HUES64 (cell line): Measurements from ENCODE around the gene WNT2. TPM values are rescaled to one million over a fixed set of nuclear protein-coding genes. Genes with fewer than 3 reads are reported as not detected.
A peak's percentile ranks its signal among the peaks of the same experiment; 100 is the strongest.

Source experiments
- H3K27ac ChIP-seq: 2 replicates; pipeline ENCODE4 v1.7.0; 2013; ENCODE audit warnings: low read depth, low read length, inconsistent platforms
- H3K27me3 ChIP-seq: 2 replicates; pipeline ENCODE4 v1.6.1; 2013; ENCODE audit warnings: mild to moderate bottlenecking, low read length; ENCODE audit not compliant: insufficient read depth
- H3K36me3 ChIP-seq: 2 replicates; pipeline ENCODE4 v1.6.1; 2013; ENCODE audit warnings: mild to moderate bottlenecking, low read length; ENCODE audit not compliant: insufficient read depth
- H3K4me1 ChIP-seq: 2 replicates; pipeline ENCODE4 v1.6.1; 2013; ENCODE audit warnings: mild to moderate bottlenecking, low read length, moderate library complexity; ENCODE audit not compliant: insufficient read depth
- H3K4me3 ChIP-seq: 2 replicates; pipeline ENCODE4 v1.5.1; 2013; ENCODE audit warnings: mild to moderate bottlenecking, low read length, moderate library complexity
- H3K9ac ChIP-seq: 2 replicates; pipeline ENCODE4 v1.6.1; 2013; ENCODE audit warnings: mild to moderate bottlenecking, low read depth, low read length
- H3K9me3 ChIP-seq: 2 replicates; pipeline ENCODE4 v1.6.1; 2013; ENCODE audit warnings: low read depth, low read length; ENCODE audit not compliant: insufficient read depth
- WGBS: fragments of 150-250, 120-280 bp; methylation state at CpG from one replicate; pipeline ENCODE4 v1.1.7; 2013; ENCODE audit warnings: missing lambda C conversion rate; 5-methylcytosine and 5-hydroxymethylcytosine counted together
- polyA plus RNA-seq, 2 experiments: library from polyadenylated mRNA; stranded (reverse); fragments of 50-300 nt; gene quantifications; one replicate each; pipeline ENCODE4 v1.2.3, GENCODE V29; 2013

The WNT2 gene
- not detected for polyA plus RNA-seq (2013, experiment 1 of 2)
- not detected for polyA plus RNA-seq (2013, experiment 2 of 2)

GRCh38 chr7:117322741-117323304, at the start of gene WNT2:
Gene WNT2 (minus strand): TSS chr7:117323058. CDS start chr7:117322989, 69 bp downstream.
- Histone ChIP-seq H3K27me3 (peaks cover 98% of the 10 kb centered on the region), H3K9ac (no peak within 1 kb of the TSS), H3K27ac (no peak within 1 kb of the TSS), H3K9me3 (no peaks in the 10 kb centered on the region; the same call in 1 of the 2 replicates), H3K36me3 (no peaks in the 10 kb centered on the region), H3K4me1 (peaks cover 4% of the 10 kb centered on the region; the same call in 1 of the 2 replicates), H3K4me3 (peak within 1 kb of the TSS; percentile 59)
- 1% methylated on average over 60 of the region's 60 CpGs for WGBS

GRCh38 chr7:117372073-117372472, 49.2 kb upstream of the WNT2 start:
- WGBS: 93% methylated on average over 1 of the region's 1 CpG
- Histone ChIP-seq H3K27ac (no peak overlapping the region), H3K27me3 (no peaks in the 10 kb centered on the region), H3K4me1 (no peaks in the 10 kb centered on the region), H3K4me3 (no peak overlapping the region), H3K9ac (no peak overlapping the region), H3K36me3 (no peaks in the 10 kb centered on the region), H3K9me3 (no peaks in the 10 kb centered on the region)

GRCh38 chr7:117364339-117365080, 41.7 kb upstream of the WNT2 start:
- no peak overlapping the region for H3K9ac ChIP-seq

GRCh38 chr7:117362294-117362888, 39.5 kb upstream of the WNT2 start:
- Histone ChIP-seq H3K9me3 (no peaks in the 10 kb centered on the region), H3K4me3 (no peak overlapping the region), H3K9ac (no peak overlapping the region)

More at GRCh38 chr7:117364339-117365080, 41.7 kb upstream of the WNT2 start:
- no peaks in the 10 kb centered on the region for H3K4me1 ChIP-seq
- no peaks in the 10 kb centered on the region for H3K27me3 ChIP-seq
- no peak overlapping the region for H3K4me3 ChIP-seq
- H3K27ac ChIP-seq: no peak overlapping the region
- H3K36me3 ChIP-seq: no peaks in the 10 kb centered on the region
- no peaks in the 10 kb centered on the region for H3K9me3 ChIP-seq

GRCh38 chr7:117350027-117350426, 27.2 kb upstream of the WNT2 start:
- Histone ChIP-seq H3K36me3 (no peaks in the 10 kb centered on the region), H3K4me3 (no peak overlapping the region), H3K9me3 (no peaks in the 10 kb centered on the region), H3K27me3 (no peaks in the 10 kb centered on the region), H3K9ac (no peak overlapping the region), H3K27ac (no peak overlapping the region), H3K4me1 (no peaks in the 10 kb centered on the region; the same call in 1 of the 2 replicates)
- WGBS: 82% methylated on average over 1 of the region's 1 CpG

More at GRCh38 chr7:117362294-117362888, 39.5 kb upstream of the WNT2 start:
- H3K27me3 ChIP-seq: no peaks in the 10 kb centered on the region
- no peak overlapping the region for H3K27ac ChIP-seq
- H3K36me3 ChIP-seq: no peaks in the 10 kb centered on the region
- H3K4me1 ChIP-seq: no peaks in the 10 kb centered on the region

GRCh38 chr7:117349570-117349969, 26.7 kb upstream of the WNT2 start:
- WGBS: 82% methylated on average over 1 of the region's 2 CpGs
- no peaks in the 10 kb centered on the region for H3K9me3 ChIP-seq
- no peaks in the 10 kb centered on the region; the same call in 1 of the 2 replicates for H3K4me1 ChIP-seq
- H3K4me3 ChIP-seq: no peak overlapping the region
- H3K27ac ChIP-seq: no peak overlapping the region
- no peak overlapping the region for H3K9ac ChIP-seq
- no peaks in the 10 kb centered on the region for H3K36me3 ChIP-seq
- no peaks in the 10 kb centered on the region for H3K27me3 ChIP-seq

GRCh38 chr7:117347962-117348672, 25.3 kb upstream of the WNT2 start:
- Histone ChIP-seq H3K4me3 (no peak overlapping the region), H3K27ac (no peak overlapping the region), H3K4me1 (no peaks in the 10 kb centered on the region; the same call in 1 of the 2 replicates), H3K27me3 (no peaks in the 10 kb centered on the region), H3K9me3 (no peaks in the 10 kb centered on the region), H3K9ac (no peak overlapping the region), H3K36me3 (no peaks in the 10 kb centered on the region)
- 91% methylated on average over 7 of the region's 7 CpGs for WGBS

- no peak overlapping the region for H3K27ac ChIP-seq
- H3K36me3 ChIP-seq: no peaks in the 10 kb centered on the region
- H3K27me3 ChIP-seq: no peaks in the 10 kb centered on the region
- WGBS: 90% methylated on average over 6 of the region's 6 CpGs
- no peaks in the 10 kb centered on the region for H3K9me3 ChIP-seq
- H3K4me3 ChIP-seq: no peak overlapping the region
- H3K9ac ChIP-seq: no peak overlapping the region
- no peaks in the 10 kb centered on the region; the same call in 1 of the 2 replicates for H3K4me1 ChIP-seq
Measured at GRCh38 chr7:117347480-117347879, 24.6 kb upstream of the WNT2 start.

- H3K9me3 ChIP-seq: no peaks in the 10 kb centered on the region
- no peaks in the 10 kb centered on the region for H3K27me3 ChIP-seq
- no peaks in the 10 kb centered on the region for H3K36me3 ChIP-seq
- H3K4me1 ChIP-seq: no peaks in the 10 kb centered on the region; the same call in 1 of the 2 replicates
- H3K9ac ChIP-seq: no peak overlapping the region
- no peak overlapping the region for H3K27ac ChIP-seq
- no peak overlapping the region for H3K4me3 ChIP-seq
Measured at GRCh38 chr7:117346161-117346560, 23.3 kb upstream of the WNT2 start.

GRCh38 chr7:117338020-117338419, 15.2 kb upstream of the WNT2 start:
- Histone ChIP-seq H3K36me3 (no peaks in the 10 kb centered on the region), H3K9me3 (no peaks in the 10 kb centered on the region), H3K27me3 (no peaks in the 10 kb centered on the region), H3K4me1 (no peaks in the 10 kb centered on the region), H3K4me3 (no peak overlapping the region), H3K9ac (no peak overlapping the region), H3K27ac (no peak overlapping the region)
- 82% methylated on average over 1 of the region's 1 CpG for WGBS

GRCh38 chr7:117333168-117333567, 10.3 kb upstream of the WNT2 start:
- Histone ChIP-seq H3K9me3 (no peaks in the 10 kb centered on the region), H3K4me3 (no peak overlapping the region), H3K36me3 (no peaks in the 10 kb centered on the region), H3K27me3 (no peaks in the 10 kb centered on the region), H3K9ac (no peak overlapping the region), H3K27ac (no peak overlapping the region), H3K4me1 (no peaks in the 10 kb centered on the region)
